ENCODE data around the gene PPP1R9A. TPM values are rescaled to one million over a fixed set of nuclear protein-coding genes. Genes with fewer than 3 reads are reported as not detected.

Gene PPP1R9A
- polyA plus RNA-seq, 1 donor from 2014 or later: 52.8 TPM

GRCh38 chr7:94970085-94970576, 62.7 kb downstream of the PPP1R9A start:
- Histone ChIP-seq H3K36me3 (ENCODE audit: insufficient read depth, low read length) (no peaks in the 10 kb centered on the region), H3K9me3 (ENCODE audit: low read length) (no peaks in the 10 kb centered on the region), H3K27me3 (ENCODE audit: insufficient read depth, low read depth, low read length) (no peaks in the 10 kb centered on the region), H3K9ac (ENCODE audit: low read length) (no peak overlapping the region), H3K79me2 (replicated peaks; ENCODE audit: insufficient read depth, low read length) (no peaks in the 10 kb centered on the region), H4K20me1 (ENCODE audit: insufficient read depth) (no peaks in the 10 kb centered on the region), H3K27ac (ENCODE audit: low read length) (no peak overlapping the region), H3F3A (ENCODE audit: insufficient read depth, low read length, poor library complexity, severe bottlenecking) (no peaks in the 10 kb centered on the region), H3K4me2 (ENCODE audit: low read length) (no peak overlapping the region), H2AFZ (ENCODE audit: low read depth, low read length) (no peak overlapping the region), H3K4me3 (ENCODE audit: low read length) (no peak overlapping the region), H3K9me2 (ENCODE audit: insufficient read depth, low read length) (no peaks in the 10 kb centered on the region)
- TF ChIP-seq EZH2 (IDR thresholded peaks at IDR 0.05; ENCODE audit: borderline replicate concordance, insufficient read depth, low read length, poor library complexity, severe bottlenecking) (no peak), POLR2AphosphoS5 (IDR thresholded peaks at IDR 0.05) (no peak), TAF1 (IDR thresholded peaks at IDR 0.05; ENCODE audit: low read depth) (no peak), RAD21 (conservative IDR thresholded peaks at IDR 0.05) (no peak), MXI1 (conservative IDR thresholded peaks at IDR 0.05; ENCODE audit: poor library complexity, severe bottlenecking) (no peak), SMC3 (conservative IDR thresholded peaks at IDR 0.05; ENCODE audit: poor library complexity) (no peak), EP300 (conservative IDR thresholded peaks at IDR 0.05; ENCODE audit: poor library complexity, severe bottlenecking) (no peak), REST (IDR thresholded peaks at IDR 0.05; ENCODE audit: borderline replicate concordance) (no peak)
- TF ChIP-seq, protein P1, sequence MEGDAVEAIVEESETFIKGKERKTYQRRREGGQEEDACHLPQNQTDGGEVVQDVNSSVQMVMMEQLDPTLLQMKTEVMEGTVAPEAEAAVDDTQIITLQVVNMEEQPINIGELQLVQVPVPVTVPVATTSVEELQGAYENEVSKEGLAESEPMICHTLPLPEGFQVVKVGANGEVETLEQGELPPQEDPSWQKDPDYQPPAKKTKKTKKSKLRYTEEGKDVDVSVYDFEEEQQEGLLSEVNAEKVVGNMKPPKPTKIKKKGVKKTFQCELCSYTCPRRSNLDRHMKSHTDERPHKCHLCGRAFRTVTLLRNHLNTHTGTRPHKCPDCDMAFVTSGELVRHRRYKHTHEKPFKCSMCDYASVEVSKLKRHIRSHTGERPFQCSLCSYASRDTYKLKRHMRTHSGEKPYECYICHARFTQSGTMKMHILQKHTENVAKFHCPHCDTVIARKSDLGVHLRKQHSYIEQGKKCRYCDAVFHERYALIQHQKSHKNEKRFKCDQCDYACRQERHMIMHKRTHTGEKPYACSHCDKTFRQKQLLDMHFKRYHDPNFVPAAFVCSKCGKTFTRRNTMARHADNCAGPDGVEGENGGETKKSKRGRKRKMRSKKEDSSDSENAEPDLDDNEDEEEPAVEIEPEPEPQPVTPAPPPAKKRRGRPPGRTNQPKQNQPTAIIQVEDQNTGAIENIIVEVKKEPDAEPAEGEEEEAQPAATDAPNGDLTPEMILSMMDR (IDR thresholded peaks at IDR 0.05; ENCODE audit: poor library complexity, severe bottlenecking): no peak

DNA sequence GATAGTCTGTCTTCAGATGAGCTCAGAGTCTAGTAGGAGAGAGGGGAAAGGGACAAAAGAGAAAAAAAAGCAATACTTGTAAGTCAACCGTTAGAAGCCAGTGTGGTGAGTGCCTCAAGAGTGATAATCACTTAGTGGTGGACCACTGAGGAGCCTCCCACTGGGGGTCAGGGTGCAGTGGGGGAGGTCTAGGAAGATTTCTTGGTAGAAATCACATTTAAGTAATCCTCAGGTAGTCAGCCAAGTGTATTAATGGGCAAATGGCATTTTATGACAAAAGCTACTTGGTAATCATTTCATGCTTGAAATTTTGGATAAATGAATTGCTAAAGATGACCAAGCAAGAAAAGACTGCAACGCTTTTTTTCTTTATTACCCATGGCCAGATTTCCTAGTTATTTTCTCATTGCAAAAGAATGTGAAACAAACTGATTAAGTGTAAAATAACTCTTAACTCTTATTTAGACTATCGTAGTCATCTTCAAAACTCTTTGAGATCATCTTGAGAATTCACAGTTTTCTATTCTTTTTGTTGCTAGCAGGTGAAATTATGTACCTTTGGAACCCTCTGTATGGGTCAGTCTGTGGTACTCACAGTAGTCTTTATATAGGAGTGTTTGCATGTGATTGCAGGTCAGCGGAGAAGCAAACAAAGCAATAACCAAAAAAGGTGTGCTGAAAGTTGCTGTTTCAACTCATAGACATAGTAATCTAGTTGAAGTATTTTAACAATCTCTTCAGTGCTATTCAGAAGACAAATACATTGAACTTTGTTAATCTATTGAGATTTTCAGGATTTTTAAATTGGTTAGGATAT, 63.9 kb downstream of the PPP1R9A start:
- no peaks in the 10 kb centered on the region for H3K36me3 ChIP-seq (ENCODE audit: insufficient read depth, low read length)
- no peak overlapping the region for H3K9ac ChIP-seq (ENCODE audit: low read length)
- H3K9me2 ChIP-seq (ENCODE audit: insufficient read depth, low read length): no peaks in the 10 kb centered on the region
- H2AFZ ChIP-seq (ENCODE audit: low read depth, low read length): no peak overlapping the region
- H3K27me3 ChIP-seq (ENCODE audit: insufficient read depth, low read depth, low read length): no peaks in the 10 kb centered on the region
- no peaks in the 10 kb centered on the region for H3F3A ChIP-seq (ENCODE audit: insufficient read depth, low read length, poor library complexity, severe bottlenecking)
- TF ChIP-seq RAD21 (conservative IDR thresholded peaks at IDR 0.05) (no peak), MXI1 (conservative IDR thresholded peaks at IDR 0.05; ENCODE audit: poor library complexity, severe bottlenecking) (no peak), EP300 (conservative IDR thresholded peaks at IDR 0.05; ENCODE audit: poor library complexity, severe bottlenecking) (no peak), SMC3 (conservative IDR thresholded peaks at IDR 0.05; ENCODE audit: poor library complexity) (no peak), REST (IDR thresholded peaks at IDR 0.05; ENCODE audit: borderline replicate concordance) (no peak), POLR2AphosphoS5 (IDR thresholded peaks at IDR 0.05) (no peak)
- TF ChIP-seq, protein P1 (IDR thresholded peaks at IDR 0.05; ENCODE audit: poor library complexity, severe bottlenecking): no peak
- no peak overlapping the region for H3K4me2 ChIP-seq (ENCODE audit: low read length)
- H3K79me2 ChIP-seq (replicated peaks; ENCODE audit: insufficient read depth, low read length): peaks cover 6% of the 10 kb centered on the region
- H4K20me1 ChIP-seq (ENCODE audit: insufficient read depth): no peaks in the 10 kb centered on the region
- no peak overlapping the region for H3K4me3 ChIP-seq (ENCODE audit: low read length)
- no peak overlapping the region for H3K27ac ChIP-seq (ENCODE audit: low read length)
- H3K9me3 ChIP-seq (ENCODE audit: low read length): no peaks in the 10 kb centered on the region

Data from neural cell (in vitro differentiated cells).